HG03432 (cell line): ENCODE data around the gene ZNF513.
"Not testable (repeated sequence)": the region's sequence is repeated elsewhere in the genome, so short reads cannot be mapped to it uniquely, and the experiment has no call there.

ENCODE experiments used
- ATAC-seq: cut with Tn5 transposase; IDR thresholded peaks from one replicate; pipeline ENCODE4 v1.9.1; 2021; ENCODE audit warnings: mild to moderate bottlenecking, moderate library complexity; ENCODE audit not compliant: unreplicated experiment

ZNF513 gene

DNA sequence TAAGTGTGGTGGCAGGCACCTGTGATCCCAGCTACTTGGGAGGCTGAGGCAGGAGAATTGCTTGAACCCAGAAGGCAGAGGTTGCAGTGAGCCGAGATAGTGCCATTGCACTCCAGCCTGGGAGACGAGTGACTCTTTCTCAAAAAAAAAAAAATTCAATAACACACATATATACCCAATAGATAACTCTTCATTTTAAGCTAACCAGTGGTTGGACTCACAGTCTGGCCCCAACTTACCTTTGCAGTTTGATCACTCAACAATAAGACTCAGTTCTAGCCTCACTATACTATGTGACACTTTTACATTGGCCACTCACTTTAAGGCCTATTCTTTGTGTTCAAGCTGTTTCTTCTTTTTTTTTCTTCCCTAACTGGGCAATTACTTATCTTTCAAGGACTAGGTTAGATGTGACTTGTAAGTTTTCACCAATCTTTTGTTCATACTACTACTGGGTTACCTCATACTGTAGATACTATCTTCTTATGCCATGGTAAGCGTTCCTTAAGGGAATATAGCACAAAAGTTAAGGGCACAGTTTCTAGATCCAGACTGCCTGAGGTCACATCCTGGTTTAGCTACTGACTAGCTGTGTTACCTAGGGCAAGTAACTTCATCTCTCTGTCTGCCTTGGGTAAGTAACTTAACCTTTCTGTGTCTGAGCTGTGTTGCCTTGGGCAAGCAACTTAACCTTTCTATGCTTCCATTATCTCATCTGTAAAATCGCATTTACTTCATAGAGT lies 17.7 kb downstream of the ZNF513 start:
- no peak for ATAC-seq

DNA sequence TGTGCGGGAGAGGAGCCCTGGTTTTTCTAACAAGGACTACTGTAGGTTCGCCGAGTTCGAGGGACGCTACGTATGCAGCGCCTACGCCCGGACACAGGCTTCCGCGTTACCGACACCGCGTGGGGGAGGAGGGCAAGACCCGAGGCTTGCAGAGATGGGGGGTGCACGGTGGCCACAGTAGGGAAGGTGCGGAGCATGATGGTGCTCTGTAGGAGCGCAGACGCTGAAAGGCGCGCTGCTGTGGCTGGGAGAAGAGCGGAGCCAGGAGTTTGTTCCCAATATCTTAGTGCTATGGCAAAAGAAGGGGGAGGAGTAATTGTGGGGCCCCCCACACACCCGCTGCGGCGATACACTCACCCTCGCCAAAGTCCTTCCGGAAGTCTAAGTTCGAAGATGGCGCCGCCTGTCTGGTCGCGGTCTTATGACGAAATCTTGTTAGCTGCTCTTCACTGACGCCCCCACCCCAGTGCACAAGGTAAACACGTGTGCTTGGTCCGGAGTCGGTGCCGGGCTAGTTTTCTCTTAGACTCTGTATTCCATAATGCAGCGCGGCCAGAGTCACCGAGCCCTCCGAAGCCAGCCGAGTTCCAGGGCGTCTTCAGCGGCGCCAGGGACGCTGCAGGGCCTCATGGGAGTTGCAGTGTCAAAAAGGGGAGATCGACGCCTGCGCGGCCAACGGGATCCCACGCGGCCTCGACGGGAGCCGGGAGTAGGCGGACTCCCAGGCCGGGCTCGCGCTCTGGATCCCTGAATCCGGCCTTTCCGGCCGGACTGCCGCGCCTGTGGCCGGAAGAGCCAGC lies 24.0 kb downstream of the ZNF513 start, which contains the start of gene GTF3C2:
Gene GTF3C2, minus strand, starts transcription at position 383 of the 800 bp plus-strand sequence. CDS start 13,210 bp downstream, outside the sequence.
- ATAC-seq, result peak; percentile 86

DNA sequence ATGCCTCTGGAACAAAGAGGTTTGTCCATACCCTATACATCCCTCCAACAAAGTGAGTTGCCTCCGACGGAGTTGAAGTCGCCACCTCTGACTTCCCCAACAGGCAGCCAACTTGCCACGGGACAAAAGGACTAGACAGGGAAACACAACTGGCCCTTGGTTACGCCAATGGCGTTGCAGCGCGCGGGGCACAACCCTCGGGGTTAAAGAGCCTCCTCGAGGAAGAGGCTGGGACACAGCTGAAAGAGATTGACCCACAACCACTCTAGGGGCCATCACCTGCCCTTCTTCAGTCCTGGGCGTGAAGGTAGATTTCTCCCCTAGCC lies 24.5 kb downstream of the ZNF513 start:
- ATAC-seq, result peak; percentile 28

DNA sequence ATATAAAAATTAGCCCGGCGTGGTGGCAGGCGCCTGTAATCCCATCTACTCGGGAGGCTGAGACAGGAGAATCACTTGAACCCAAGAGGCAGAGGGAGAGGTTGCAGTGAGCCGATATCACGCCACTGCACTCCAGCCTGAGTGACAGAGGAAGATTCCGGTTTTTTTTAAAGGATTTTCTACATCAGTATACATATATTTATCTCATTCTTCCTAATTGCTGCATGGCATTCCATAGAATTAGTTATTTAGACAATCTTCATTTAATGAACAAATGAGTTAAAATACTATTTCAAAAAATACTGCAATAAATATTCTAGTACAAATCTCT lies 26.0 kb downstream of the ZNF513 start:
- no peak for ATAC-seq

DNA sequence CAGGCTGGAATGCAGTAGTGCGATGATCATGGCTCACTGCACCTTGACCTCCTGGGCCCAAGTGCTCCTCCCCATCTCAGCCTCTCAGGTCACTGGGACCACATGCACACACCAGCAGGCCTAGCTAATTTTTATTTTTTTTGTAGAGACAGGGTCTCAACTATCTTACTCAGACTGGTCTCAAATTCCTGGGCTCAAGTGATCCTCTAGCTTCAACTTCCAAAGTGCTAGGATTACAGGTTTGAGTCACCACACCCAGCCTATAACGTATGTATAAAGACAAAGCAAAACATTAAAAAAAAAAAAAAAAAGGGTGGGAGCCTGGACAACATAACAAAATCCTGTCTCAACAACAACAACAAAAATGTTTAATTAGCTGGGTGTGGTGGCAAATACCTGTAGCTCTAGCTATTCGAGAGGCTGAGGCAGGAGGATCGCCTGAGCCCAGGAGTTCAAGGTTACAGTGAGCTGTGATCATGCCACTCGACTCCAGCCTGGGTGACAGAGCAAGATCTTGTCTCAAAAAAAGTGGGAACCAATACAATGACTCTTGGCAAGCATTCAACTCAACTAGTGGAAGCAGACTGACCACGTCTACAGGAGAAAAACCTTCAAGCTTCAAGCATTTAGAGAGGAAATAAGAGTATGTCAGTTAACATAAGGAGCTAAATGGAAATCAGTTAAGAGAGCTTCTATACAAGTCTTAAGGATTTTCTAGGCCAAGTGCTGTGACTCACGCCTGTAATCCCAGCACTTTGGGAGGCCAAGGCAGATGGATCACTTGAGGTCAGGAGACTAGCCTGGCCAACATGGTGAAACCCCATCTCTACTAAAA lies 26.6 kb downstream of the ZNF513 start:
- ATAC-seq, result no peak

DNA sequence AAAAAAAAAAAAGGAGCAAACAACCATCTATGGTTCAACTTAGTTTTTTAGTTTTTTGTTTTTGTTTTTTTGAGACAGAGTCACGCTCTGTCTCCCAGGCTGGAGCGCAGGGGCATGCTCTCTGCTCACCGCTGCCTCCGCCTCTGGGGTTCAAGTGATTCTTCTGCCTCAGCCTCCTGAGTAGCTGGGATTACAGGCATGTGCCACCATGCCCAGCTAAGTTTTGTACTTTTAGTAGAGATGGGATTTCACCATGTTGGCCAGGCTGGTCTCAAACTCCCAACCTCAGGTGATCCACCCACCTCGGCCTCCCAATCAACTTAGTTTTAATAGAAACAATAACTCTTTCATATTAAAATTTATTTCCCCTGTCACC lies 27.2 kb downstream of the ZNF513 start:
- not testable (repeated sequence) for ATAC-seq

DNA sequence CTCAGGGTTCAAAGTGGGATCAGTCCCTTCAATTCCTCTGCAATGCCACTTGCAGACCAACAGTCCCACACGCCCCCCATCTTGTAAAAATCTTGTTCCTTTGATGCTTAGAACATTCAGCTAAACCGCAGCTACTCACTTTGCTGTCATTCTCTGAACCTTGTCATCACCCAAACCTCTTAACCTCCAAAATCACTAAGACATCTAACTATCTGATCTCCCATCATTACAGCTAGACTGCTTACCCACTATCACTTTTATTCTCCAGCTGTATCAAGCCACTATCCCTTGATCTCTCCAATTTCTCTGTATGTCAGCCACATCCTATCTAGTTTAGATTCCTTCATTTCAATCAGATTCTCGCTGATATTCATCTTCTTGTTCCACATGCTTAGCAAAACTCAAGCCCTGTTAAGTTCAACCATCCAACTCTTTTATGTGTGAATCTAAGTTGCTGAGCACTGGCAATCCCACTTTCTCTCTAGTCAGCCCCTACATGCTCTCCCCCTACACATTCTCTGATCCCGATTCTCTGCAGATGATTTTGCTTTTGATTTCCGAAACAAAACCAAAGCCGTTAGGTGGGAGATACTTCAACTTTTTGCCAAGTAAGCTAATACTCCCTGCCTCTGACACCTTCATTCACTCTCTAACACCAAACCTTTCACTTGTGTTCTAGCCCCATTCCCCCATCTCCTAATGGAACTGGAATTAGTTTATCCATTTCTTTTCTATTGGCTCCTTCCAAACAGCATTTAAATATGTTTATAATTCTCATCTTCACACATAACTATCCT lies 28.5 kb downstream of the ZNF513 start:
- no peak for ATAC-seq

DNA sequence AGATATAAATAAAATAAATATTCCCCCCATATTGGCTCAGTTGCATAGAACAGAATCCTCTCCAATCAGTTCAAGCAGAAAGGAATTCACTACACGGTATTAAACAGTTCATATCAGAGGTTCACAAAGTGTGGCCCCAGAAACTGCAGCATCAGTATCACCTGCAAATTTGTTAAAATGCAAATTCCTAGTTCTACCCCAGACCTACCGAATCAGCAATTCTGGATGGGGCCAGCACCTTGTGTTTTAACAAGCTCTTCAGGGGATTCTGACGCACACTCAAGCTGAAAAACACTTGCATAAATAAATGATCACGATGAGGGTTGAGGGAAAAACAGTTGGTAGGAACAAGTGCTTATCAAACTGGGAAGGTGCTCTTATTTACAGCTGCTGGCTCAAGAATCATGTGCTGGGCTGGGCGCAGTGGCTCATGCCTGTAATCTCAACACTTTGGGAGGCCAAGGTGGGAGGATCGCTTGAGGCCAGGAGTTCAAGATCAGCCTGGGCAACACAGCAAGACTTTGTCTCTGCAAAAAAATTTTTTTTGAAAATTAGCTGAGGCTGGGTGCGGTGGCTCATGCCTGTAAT lies 30.3 kb downstream of the ZNF513 start:
- ATAC-seq, result no peak

DNA sequence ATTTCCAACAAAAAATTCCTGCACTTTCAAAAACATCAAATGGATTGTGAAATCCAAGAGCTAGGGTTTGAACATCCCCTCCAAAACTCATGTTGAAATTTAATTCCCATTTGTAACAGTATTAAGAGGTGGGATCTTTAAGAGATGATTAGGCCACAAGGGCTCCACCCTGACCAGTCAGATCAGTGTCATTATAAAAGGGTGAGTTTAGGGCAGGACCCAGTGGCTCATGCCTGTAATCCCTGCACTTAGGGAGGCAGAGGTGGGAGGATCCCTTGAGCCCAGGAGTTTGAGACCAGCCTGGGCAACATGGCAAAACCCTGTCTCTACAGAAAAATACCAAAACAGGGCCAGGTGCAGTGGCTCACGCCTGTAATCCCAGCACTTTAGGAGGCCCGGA lies 32.9 kb downstream of the ZNF513 start:
- ATAC-seq, result no peak

DNA sequence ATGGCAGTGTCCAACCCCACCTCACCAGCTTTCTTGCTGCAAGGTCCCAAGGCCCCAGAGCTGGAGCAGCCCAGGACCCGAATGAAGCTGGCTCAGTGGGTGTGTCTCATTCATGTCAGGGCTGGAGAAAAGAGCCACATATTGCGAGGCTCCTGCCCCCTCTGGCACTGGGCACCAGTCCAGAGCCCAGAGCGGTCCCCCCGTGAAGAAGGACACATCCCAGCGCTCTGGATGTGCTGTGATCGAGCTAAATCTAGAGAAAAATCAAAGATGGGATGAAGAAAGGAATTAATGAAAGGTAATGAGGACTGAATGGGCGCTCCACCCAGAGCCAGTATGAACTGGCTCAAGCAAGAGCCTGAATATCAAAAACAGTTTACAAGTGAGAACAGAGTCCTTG lies 44.4 kb downstream of the ZNF513 start:
- ATAC-seq, result no peak

DNA sequence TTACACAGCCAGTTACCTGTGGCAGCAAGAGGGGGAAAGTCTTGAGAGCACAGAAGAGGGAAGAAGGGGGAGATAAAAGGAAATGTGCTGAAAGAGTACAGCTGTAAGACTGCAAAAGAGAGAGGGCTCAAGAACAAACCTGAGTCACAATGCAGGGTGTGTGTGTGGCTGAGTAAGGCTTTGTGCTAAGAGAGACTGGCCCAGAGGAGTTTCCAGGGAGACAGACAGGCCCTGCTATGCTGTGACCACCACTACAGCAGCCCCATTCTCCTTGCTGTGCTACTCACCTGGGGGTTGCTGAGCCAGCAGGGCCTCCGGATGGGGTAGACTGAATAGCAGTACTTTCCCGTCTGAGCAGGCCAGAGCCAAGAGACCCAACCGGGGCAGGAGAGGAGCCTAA lies 45.2 kb downstream of the ZNF513 start:
- no peak for ATAC-seq
